ENCODE measurements around the gene HOXB2.

The HOXB2 gene

GRCh38 chr17:48569674-48570324 is 24.9 kb upstream of the HOXB2 start:
- peaks cover 0 to 94% (median 57%) of the 10 kb centered on the region in 11 experiments; a peak in 16 of 22 replicates for H4K20me1 ChIP-seq

GRCh38 chr17:48569240-48569582 is 24.3 kb upstream of the HOXB2 start:
- Histone ChIP-seq H4K20me1 (peaks cover 0 to 89% (median 54%) of the 10 kb centered on the region in 11 experiments; a peak in 16 of 22 replicates), H3K4me2 (no peak overlapping the region), H3K4me3 (no peak overlapping the region)

More at GRCh38 chr17:48569674-48570324, 24.9 kb upstream of the HOXB2 start:
- Histone ChIP-seq H3K36me3 (no peaks in the 10 kb centered on the region), H3K4me1 (no peaks in the 10 kb centered on the region), H3K27me3 (peaks cover 100% of the 10 kb centered on the region in 11 experiments), H3K4me3 (no peak overlapping the region), H3K27ac (no peak overlapping the region), H3K9me3 (replicated peaks in 1 of 11) (no peaks in the 10 kb centered on the region), H3K9ac (no peak overlapping the region), H3K4me2 (no peak overlapping the region)
- TF ChIP-seq Cebpa-rat (IDR thresholded peaks at IDR 0.05) = no peak

GRCh38 chr17:48568499-48569239 is 23.8 kb upstream of the HOXB2 start:
- no peak for TF ChIP-seq Cebpa-rat (IDR thresholded peaks at IDR 0.05)
- Histone ChIP-seq H3K4me2 (no peak overlapping the region), H3K4me1 (no peaks in the 10 kb centered on the region), H3K4me3 (no peak overlapping the region), H4K20me1 (peaks cover 0 to 87% (median 51%) of the 10 kb centered on the region in 11 experiments; a peak in 16 of 22 replicates), H3K27ac (no peak overlapping the region), H3K9ac (no peak overlapping the region), H3K27me3 (peaks cover 99 to 100% (median 100%) of the 10 kb centered on the region in 11 experiments), H3K36me3 (no peaks in the 10 kb centered on the region), H3K9me3 (replicated peaks in 1 of 11) (no peaks in the 10 kb centered on the region)

More at GRCh38 chr17:48569240-48569582, 24.3 kb upstream of the HOXB2 start:
- no peak for TF ChIP-seq Cebpa-rat (IDR thresholded peaks at IDR 0.05)
- H3K4me1 ChIP-seq = no peaks in the 10 kb centered on the region
- no peaks in the 10 kb centered on the region for H3K36me3 ChIP-seq
- no peaks in the 10 kb centered on the region for H3K9me3 ChIP-seq (replicated peaks in 1 of 11)
- H3K9ac ChIP-seq = no peak overlapping the region
- H3K27ac ChIP-seq = no peak overlapping the region
- peaks cover 99 to 100% (median 100%) of the 10 kb centered on the region in 11 experiments for H3K27me3 ChIP-seq

- Histone ChIP-seq H3K4me3 (no peak overlapping the region), H4K20me1 (peaks cover 0 to 83% (median 42%) of the 10 kb centered on the region in 11 experiments; a peak in 16 of 22 replicates), H3K27ac (no peak overlapping the region), H3K36me3 (no peaks in the 10 kb centered on the region), H3K4me2 (no peak overlapping the region), H3K9ac (no peak overlapping the region), H3K9me3 (replicated peaks in 1 of 11) (no peaks in the 10 kb centered on the region), H3K27me3 (peaks cover 99 to 100% (median 100%) of the 10 kb centered on the region in 11 experiments), H3K4me1 (no peaks in the 10 kb centered on the region)
- no peak for TF ChIP-seq Cebpa-rat (IDR thresholded peaks at IDR 0.05)
Measured at GRCh38 chr17:48567646-48568354, 22.9 kb upstream of the HOXB2 start.

DNA sequence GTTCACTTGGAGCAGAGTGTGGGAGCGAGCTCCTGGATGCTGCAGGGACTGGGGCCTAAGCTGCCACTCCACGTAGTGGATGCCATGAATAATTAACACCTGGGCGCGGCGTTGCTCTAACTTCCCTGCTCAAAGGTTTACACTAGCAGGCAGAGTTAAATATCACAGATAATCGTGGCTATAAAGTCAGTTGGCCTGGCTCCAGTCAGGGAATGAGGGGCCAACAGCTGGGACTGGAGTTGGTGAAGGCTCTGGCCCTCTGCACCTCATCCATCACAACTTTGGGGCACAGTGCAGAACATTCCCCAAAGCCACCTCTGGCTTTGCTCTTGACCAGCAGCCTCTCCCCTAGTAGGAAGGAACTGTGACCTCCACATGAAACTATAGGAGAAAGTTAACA is 22.3 kb upstream of the HOXB2 start:
- no peaks in the 10 kb centered on the region for H3K36me3 ChIP-seq
- H3K9ac ChIP-seq = no peak overlapping the region
- H4K20me1 ChIP-seq = peaks cover 0 to 79% (median 36%) of the 10 kb centered on the region in 11 experiments; a peak in 16 of 22 replicates
- no peak overlapping the region for H3K4me2 ChIP-seq
- no peak for TF ChIP-seq Cebpa-rat (IDR thresholded peaks at IDR 0.05)
- H3K9me3 ChIP-seq (replicated peaks in 1 of 11) = no peaks in the 10 kb centered on the region
- H3K4me3 ChIP-seq = no peak overlapping the region
- no peak overlapping the region for H3K27ac ChIP-seq
- no peaks in the 10 kb centered on the region for H3K4me1 ChIP-seq
- H3K27me3 ChIP-seq = peaks cover 99 to 100% (median 100%) of the 10 kb centered on the region in 11 experiments

DNA sequence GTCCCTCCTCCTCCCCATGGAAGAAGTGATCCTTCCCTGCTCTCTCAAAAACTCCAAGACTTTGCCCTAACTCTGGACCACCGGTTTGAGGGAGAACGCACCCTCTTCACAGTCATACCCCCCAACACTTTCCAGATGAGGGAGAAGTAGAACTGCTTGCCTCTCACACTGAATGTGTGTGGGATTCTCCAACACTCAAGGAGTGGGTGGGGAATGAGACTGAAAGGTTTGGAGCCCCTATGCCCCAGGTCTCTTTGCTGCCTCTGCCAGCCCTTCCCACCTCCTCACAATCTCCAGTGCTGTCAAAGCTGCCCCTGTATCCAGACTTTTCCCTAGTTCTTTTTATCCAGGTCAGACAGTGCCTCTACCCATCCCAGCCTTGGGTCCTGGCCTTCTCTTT is 21.8 kb upstream of the HOXB2 start:
- Histone ChIP-seq H3K4me2 (no peak overlapping the region), H3K4me1 (no peaks in the 10 kb centered on the region), H3K27ac (no peak overlapping the region), H3K9me3 (replicated peaks in 1 of 11) (no peaks in the 10 kb centered on the region), H3K4me3 (no peak overlapping the region), H3K36me3 (no peaks in the 10 kb centered on the region), H3K27me3 (peaks cover 99 to 100% (median 100%) of the 10 kb centered on the region in 11 experiments), H4K20me1 (peaks cover 0 to 76% (median 33%) of the 10 kb centered on the region in 11 experiments; a peak in 16 of 22 replicates), H3K9ac (no peak overlapping the region)
- no peak for TF ChIP-seq Cebpa-rat (IDR thresholded peaks at IDR 0.05)

GRCh38 chr17:48565925-48566710 is 21.2 kb upstream of the HOXB2 start:
- TF ChIP-seq Cebpa-rat (IDR thresholded peaks at IDR 0.05) = no peak
- Histone ChIP-seq H3K9me3 (replicated peaks in 1 of 11) (no peaks in the 10 kb centered on the region), H3K9ac (no peak overlapping the region), H3K27ac (no peak overlapping the region), H3K4me1 (no peaks in the 10 kb centered on the region), H3K4me2 (no peak overlapping the region), H3K4me3 (no peak overlapping the region), H3K36me3 (no peaks in the 10 kb centered on the region), H4K20me1 (peaks cover 0 to 70% (median 31%) of the 10 kb centered on the region in 11 experiments; a peak in 16 of 22 replicates), H3K27me3 (peaks cover 97 to 100% (median 100%) of the 10 kb centered on the region in 11 experiments)

GRCh38 chr17:48565022-48565554 is 20.2 kb upstream of the HOXB2 start:
- H3K27me3 ChIP-seq = peaks cover 97 to 100% (median 100%) of the 10 kb centered on the region in 11 experiments
- H3K4me3 ChIP-seq = no peak overlapping the region
- no peak overlapping the region for H3K27ac ChIP-seq
- no peak overlapping the region for H3K4me2 ChIP-seq
- no peaks in the 10 kb centered on the region for H3K4me1 ChIP-seq
- TF ChIP-seq Cebpa-rat (IDR thresholded peaks at IDR 0.05) = no peak
- no peaks in the 10 kb centered on the region for H3K36me3 ChIP-seq
- no peak overlapping the region for H3K9ac ChIP-seq
- H4K20me1 ChIP-seq = peaks cover 0 to 66% (median 24%) of the 10 kb centered on the region in 11 experiments; a peak in 13 of 22 replicates
- H3K9me3 ChIP-seq (replicated peaks in 1 of 11) = no peaks in the 10 kb centered on the region

Measured in BLaER1 treated with 17β-estradiol and CSF1 and Interleukin-3, amounts not matched to agents 10 nM and 100 nM (cell line).